Smooth muscle cell (in vitro differentiated cells): Measurements from ENCODE around the gene CTNNBIP1. TPM values are rescaled to one million over a fixed set of nuclear protein-coding genes. Genes with fewer than 3 reads are reported as not detected.

ENCODE experiments used
- DNase-seq: peaks from one replicate; lab custom pipeline; 2025; ENCODE audit not compliant: unreplicated experiment; lab: John Stamatoyannopoulos, UW
- H2AFZ ChIP-seq: fragments of 200-600 bp; sonication (generic); 2 replicates; pipeline ENCODE4 v1.6.0; 2016; ENCODE audit warnings: antibody characterized with exemption, low read depth, mild to moderate bottlenecking
- H3F3A ChIP-seq: fragments of 200-600 bp; sonication (generic); 2 replicates; pipeline ENCODE4 v1.6.0; 2017; ENCODE audit warnings: antibody characterized with exemption, low read depth
- H3K27ac ChIP-seq: fragments of 200-600 bp; sonication (generic); 2 replicates; pipeline ENCODE4 v1.5.1; 2016; ENCODE audit warnings: low read depth, mild to moderate bottlenecking
- H3K27me3 ChIP-seq: fragments of 200-600 bp; sonication (generic); 2 replicates; pipeline ENCODE4 v1.6.1; 2016; ENCODE audit warnings: low read depth, mild to moderate bottlenecking
- H3K36me3 ChIP-seq: fragments of 200-600 bp; sonication (generic); 2 replicates; pipeline ENCODE4 v1.5.1; 2016; ENCODE audit warnings: low read depth
- H3K4me1 ChIP-seq: fragments of 200-600 bp; sonication (generic); 2 replicates; pipeline ENCODE4 v1.5.1; 2016; ENCODE audit warnings: low read depth
- H3K4me2 ChIP-seq: fragments of 200-600 bp; sonication (generic); 2 replicates; pipeline ENCODE4 v1.6.0; 2016; ENCODE audit warnings: mild to moderate bottlenecking
- H3K4me3 ChIP-seq: fragments of 200-600 bp; sonication (generic); 2 replicates; pipeline ENCODE4 v1.5.1; 2016; ENCODE audit warnings: mild to moderate bottlenecking
- H3K79me2 ChIP-seq: fragments of 200-600 bp; sonication (generic); 2 replicates; pipeline ENCODE4 v1.6.0; 2016; ENCODE audit warnings: low read depth, mild to moderate bottlenecking
- H3K9ac ChIP-seq: fragments of 200-600 bp; sonication (generic); 2 replicates; pipeline ENCODE4 v1.6.0; 2016; ENCODE audit warnings: low read depth
- H3K9me3 ChIP-seq: fragments of 200-600 bp; sonication (generic); replicated peaks from 2 replicates; pipeline ENCODE4 v1.5.1; 2016; ENCODE audit warnings: low read depth
- H4K20me1 ChIP-seq: fragments of 200-600 bp; sonication (generic); 2 replicates; pipeline ENCODE4 v1.6.0; 2016; ENCODE audit warnings: low read depth
- WGBS: methylation state at CpG from one replicate; pipeline ENCODE4 v1.1.7; 2016; ENCODE audit warnings: low lambda C conversion rate; 5-methylcytosine and 5-hydroxymethylcytosine counted together
- polyA plus RNA-seq: library from polyadenylated mRNA; unstranded; fragments of >200 nt; fragmentation: Nextera tagmentation; extraction: Ambion mirVana; gene quantifications from 2 replicates; pipeline ENCODE4 v1.2.1, GENCODE V29; 2016
- total RNA-seq: library from RNA; depleted of rRNA; stranded (reverse); fragments of >200 nt; gene quantifications from 2 replicates; pipeline ENCODE4 v1.2.3, GENCODE V29; 2014
- TF ChIP-seq, protein P1 (sequence below): fragments of 200-600 bp; sonication (generic); IDR thresholded peaks from 2 replicates; pipeline ENCODE4 v1.5.1; 2017; ENCODE audit warnings: borderline replicate concordance, mild to moderate bottlenecking, antibody characterized with exemption; ENCODE audit not compliant: insufficient read depth, poor library complexity, severe bottlenecking

The CTNNBIP1 gene
- total and polyA plus RNA-seq, 2 experiments from 2014 or later: 27.7 to 55.1 TPM

DNA sequence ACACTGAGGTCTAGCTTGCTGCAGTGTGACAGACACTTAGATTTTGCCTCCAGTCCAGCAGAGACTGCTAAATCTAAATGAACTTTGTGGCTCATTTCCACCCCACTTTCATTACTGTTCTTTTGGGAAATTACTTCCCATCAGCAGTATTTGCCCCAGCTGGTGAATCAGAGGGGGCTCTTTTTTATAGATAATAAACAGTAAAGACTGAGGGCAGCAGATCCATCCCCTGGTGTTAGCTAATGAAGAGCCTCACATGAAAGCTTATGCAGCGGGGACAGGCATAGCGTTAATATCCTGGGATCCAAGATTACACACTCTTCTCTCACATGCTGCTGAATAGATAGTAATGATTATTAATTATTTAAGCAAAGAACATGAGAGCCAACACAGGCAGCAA, 6.4 kb upstream of the CTNNBIP1 start:
- no peak overlapping the region for H3K4me3 ChIP-seq
- no peak for DNase-seq
- H3K27me3 ChIP-seq: no peaks in the 10 kb centered on the region
- no peak overlapping the region for H2AFZ ChIP-seq
- H3F3A ChIP-seq: peaks cover under 1% of the 10 kb centered on the region
- no peak overlapping the region for H3K4me2 ChIP-seq
- TF ChIP-seq, protein P1, sequence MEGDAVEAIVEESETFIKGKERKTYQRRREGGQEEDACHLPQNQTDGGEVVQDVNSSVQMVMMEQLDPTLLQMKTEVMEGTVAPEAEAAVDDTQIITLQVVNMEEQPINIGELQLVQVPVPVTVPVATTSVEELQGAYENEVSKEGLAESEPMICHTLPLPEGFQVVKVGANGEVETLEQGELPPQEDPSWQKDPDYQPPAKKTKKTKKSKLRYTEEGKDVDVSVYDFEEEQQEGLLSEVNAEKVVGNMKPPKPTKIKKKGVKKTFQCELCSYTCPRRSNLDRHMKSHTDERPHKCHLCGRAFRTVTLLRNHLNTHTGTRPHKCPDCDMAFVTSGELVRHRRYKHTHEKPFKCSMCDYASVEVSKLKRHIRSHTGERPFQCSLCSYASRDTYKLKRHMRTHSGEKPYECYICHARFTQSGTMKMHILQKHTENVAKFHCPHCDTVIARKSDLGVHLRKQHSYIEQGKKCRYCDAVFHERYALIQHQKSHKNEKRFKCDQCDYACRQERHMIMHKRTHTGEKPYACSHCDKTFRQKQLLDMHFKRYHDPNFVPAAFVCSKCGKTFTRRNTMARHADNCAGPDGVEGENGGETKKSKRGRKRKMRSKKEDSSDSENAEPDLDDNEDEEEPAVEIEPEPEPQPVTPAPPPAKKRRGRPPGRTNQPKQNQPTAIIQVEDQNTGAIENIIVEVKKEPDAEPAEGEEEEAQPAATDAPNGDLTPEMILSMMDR: no peak
- peaks cover under 1% of the 10 kb centered on the region for H3K4me1 ChIP-seq
- H3K36me3 ChIP-seq: no peaks in the 10 kb centered on the region
- H3K9ac ChIP-seq: no peak overlapping the region
- H3K27ac ChIP-seq: no peak overlapping the region
- 77% methylated on average over 2 of the region's 2 CpGs for WGBS
- H3K79me2 ChIP-seq: no peaks in the 10 kb centered on the region
- no peaks in the 10 kb centered on the region for H3K9me3 ChIP-seq
- H4K20me1 ChIP-seq: no peaks in the 10 kb centered on the region

DNA sequence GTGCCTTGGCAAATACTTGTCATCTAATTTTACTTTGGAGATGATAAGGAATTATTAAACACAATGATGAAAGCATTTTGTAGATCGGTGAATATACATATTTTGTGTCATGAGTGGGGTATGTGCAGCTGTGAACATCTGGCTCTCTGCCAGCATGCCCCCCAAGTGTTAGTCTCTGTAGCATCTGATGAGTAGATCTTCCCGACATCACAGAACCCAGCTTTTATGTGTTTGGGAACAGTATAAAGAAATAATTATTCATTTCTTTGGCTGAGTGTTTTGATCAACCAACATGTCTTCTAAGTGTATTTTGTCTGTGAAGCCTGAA, 4.5 kb upstream of the CTNNBIP1 start:
- Histone ChIP-seq H3K27ac (no peak overlapping the region), H3K79me2 (peaks cover under 1% of the 10 kb centered on the region), H3F3A (peaks cover 8% of the 10 kb centered on the region), H3K9ac (no peak overlapping the region), H3K27me3 (no peaks in the 10 kb centered on the region), H2AFZ (no peak overlapping the region), H3K4me3 (no peak overlapping the region), H3K9me3 (no peaks in the 10 kb centered on the region), H3K36me3 (no peaks in the 10 kb centered on the region), H4K20me1 (no peaks in the 10 kb centered on the region), H3K4me2 (no peak overlapping the region), H3K4me1 (peaks cover 6% of the 10 kb centered on the region)
- no peak for DNase-seq
- 92% methylated on average over 2 of the region's 2 CpGs for WGBS
- TF ChIP-seq, protein P1: no peak

DNA sequence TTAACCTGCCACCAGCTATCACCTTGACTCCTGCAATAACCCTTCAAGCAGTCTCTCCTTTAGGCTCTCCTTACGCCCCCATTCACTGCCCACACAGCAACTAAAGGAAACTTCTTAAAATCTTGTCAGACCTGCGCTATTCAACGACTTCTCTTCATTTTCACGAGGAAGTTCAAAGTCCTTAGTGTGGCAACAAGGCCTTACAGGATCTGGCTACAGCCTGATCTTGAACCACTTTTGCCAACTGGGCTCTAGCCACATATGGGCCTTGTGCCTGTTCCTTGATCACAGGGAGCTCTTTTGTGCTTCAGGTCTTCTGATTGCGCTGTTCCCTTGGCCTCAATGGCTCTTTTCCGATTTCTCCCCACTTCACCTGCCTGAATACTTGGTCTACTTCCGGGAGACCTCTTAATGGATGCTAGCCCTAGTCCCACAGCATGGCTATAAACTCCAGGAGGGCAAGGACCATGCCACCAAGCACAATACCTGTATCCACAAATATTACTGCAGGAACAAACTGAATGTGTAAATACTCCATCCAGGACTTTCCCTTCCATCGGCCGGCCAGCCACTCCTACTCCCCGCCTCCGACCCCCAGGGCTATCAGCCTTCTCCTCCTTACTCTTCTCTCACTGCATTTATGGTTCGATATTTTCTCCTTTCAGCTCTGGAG, 2.3 kb upstream of the CTNNBIP1 start:
- Histone ChIP-seq H3K27ac (no peak overlapping the region), H3K4me2 (no peak overlapping the region)
- 89% methylated on average over 12 of the region's 12 CpGs for whole genome bisulfite sequencing

More for the DNA sequence above, 2.3 kb upstream of the CTNNBIP1 start:
- peaks cover 15% of the 10 kb centered on the region for H3K79me2 ChIP-seq
- H3K9me3 ChIP-seq: no peaks in the 10 kb centered on the region
- H3K9ac ChIP-seq: no peak overlapping the region
- H3K27me3 ChIP-seq: no peaks in the 10 kb centered on the region
- no peak for DNase-seq
- H2AFZ ChIP-seq: no peak overlapping the region
- TF ChIP-seq, protein P1: no peak
- H3F3A ChIP-seq: peaks cover 8% of the 10 kb centered on the region
- H3K4me1 ChIP-seq: peaks cover 12% of the 10 kb centered on the region
- H4K20me1 ChIP-seq: no peaks in the 10 kb centered on the region
- no peaks in the 10 kb centered on the region for H3K36me3 ChIP-seq
- H3K4me3 ChIP-seq: no peak overlapping the region
